PC-9 (cell line): ENCODE results near the gene CFAP92. TPM values are rescaled to one million over a fixed set of nuclear protein-coding genes. Genes with fewer than 3 reads are reported as not detected.

Source experiments
- BruUV-seq: library from RNA; stranded (reverse); fragments of 400-500 nt; replicated peaks from 2 replicates; lab custom pipeline; 2021; lab: Mats Ljungman, UMichigan
- CTCF ChIA-PET: fragments of 300-600 bp; sonication (Branson Sonifier 250); formaldehyde crosslinking; loops from one replicate; lab custom pipeline; 2022; ENCODE audit warnings: antibody characterized with exemption; lab: Charles Lee
- POLR2A ChIA-PET: fragments of 300-600 bp; sonication (Branson Sonifier 250); formaldehyde crosslinking; loops from one replicate; lab custom pipeline; 2022; ENCODE audit warnings: antibody characterized with exemption; ENCODE audit not compliant: unreplicated experiment; lab: Charles Lee
- DNase-seq, 2 experiments: peaks; one replicate each; pipeline versions ENCODE4 v3.0.0 to v3.0.0-alpha.2; 2015 to 2022; ENCODE audit warnings: mixed read lengths in 1 of 2
- H2AFZ ChIP-seq: fragments of 200-600 bp; sonication (generic); 2 replicates; pipeline ENCODE4 v1.8.1; 2017; ENCODE audit warnings: antibody characterized with exemption
- H3F3A ChIP-seq: fragments of 200-600 bp; sonication (generic); 2 replicates; pipeline ENCODE4 v1.8.1; 2017; ENCODE audit warnings: antibody characterized with exemption, mild to moderate bottlenecking, low read depth; ENCODE audit not compliant: insufficient read depth
- H3K27ac ChIP-seq: fragments of 200-600 bp; sonication (generic); 2 replicates; pipeline ENCODE4 v1.6.1; 2016; ENCODE audit warnings: mixed run types
- H3K27me3 ChIP-seq: fragments of 200-600 bp; sonication (generic); 2 replicates; pipeline ENCODE4 v1.6.1; 2016; ENCODE audit warnings: low read depth, mixed run types; ENCODE audit not compliant: insufficient read depth
- H3K36me3 ChIP-seq: fragments of 200-600 bp; sonication (generic); 2 replicates; pipeline ENCODE4 v1.6.1; 2016; ENCODE audit warnings: low read depth, mixed run types
- H3K4me1 ChIP-seq: fragments of 200-600 bp; sonication (generic); replicated peaks from 2 replicates; pipeline ENCODE4 v1.6.1; 2016; ENCODE audit warnings: mixed run types; ENCODE audit not compliant: insufficient read depth
- H3K4me2 ChIP-seq: fragments of 200-600 bp; sonication (generic); 2 replicates; pipeline ENCODE4 v1.6.1; 2017; ENCODE audit warnings: mixed run types
- H3K4me3 ChIP-seq: fragments of 200-600 bp; sonication (generic); 2 replicates; pipeline ENCODE4 v1.6.1; 2016; ENCODE audit warnings: mixed run types
- H3K79me2 ChIP-seq: fragments of 200-600 bp; sonication (generic); 2 replicates; pipeline ENCODE4 v1.6.1; 2017; ENCODE audit warnings: low read depth, mixed run types
- H3K9me2 ChIP-seq: fragments of 200-600 bp; sonication (generic); 2 replicates; pipeline ENCODE4 v1.8.1; 2017; ENCODE audit warnings: mild to moderate bottlenecking; ENCODE audit not compliant: insufficient read depth
- H3K9me3 ChIP-seq: fragments of 200-600 bp; sonication (generic); 2 replicates; pipeline ENCODE4 v1.8.1; 2016; ENCODE audit warnings: low read depth; ENCODE audit not compliant: insufficient read depth
- H4K20me1 ChIP-seq: fragments of 200-600 bp; sonication (generic); 2 replicates; pipeline ENCODE4 v1.8.1; 2017; ENCODE audit not compliant: insufficient read depth
- EZH2 ChIP-seq: fragments of 200-600 bp; sonication (generic); IDR thresholded peaks from 2 replicates; pipeline ENCODE4 v1.8.0; 2017; ENCODE audit warnings: antibody characterized with exemption, low read depth
- intact Hi-C: fragments of 100-400 bp; cut with micrococcal nuclease; formaldehyde crosslinking; loops from one replicate; pipeline ENCODE4 v1.10.0; 2022; ENCODE audit not compliant: unreplicated experiment
- total RNA-seq: library from RNA; stranded (reverse); gene quantifications from 2 replicates; pipeline ENCODE4 v1.2.3, GENCODE V29; 2021
- TF ChIP-seq, protein P1 (sequence below): fragments of 200-600 bp; sonication (generic); conservative IDR thresholded peaks from 2 replicates; pipeline ENCODE4 v1.6.1; 2017; ENCODE audit warnings: mixed run types, antibody characterized with exemption, mild to moderate bottlenecking, moderate library complexity

CFAP92 gene
- total RNA-seq, 1 experiment from 2014 or later, result 4.3 TPM

DNA sequence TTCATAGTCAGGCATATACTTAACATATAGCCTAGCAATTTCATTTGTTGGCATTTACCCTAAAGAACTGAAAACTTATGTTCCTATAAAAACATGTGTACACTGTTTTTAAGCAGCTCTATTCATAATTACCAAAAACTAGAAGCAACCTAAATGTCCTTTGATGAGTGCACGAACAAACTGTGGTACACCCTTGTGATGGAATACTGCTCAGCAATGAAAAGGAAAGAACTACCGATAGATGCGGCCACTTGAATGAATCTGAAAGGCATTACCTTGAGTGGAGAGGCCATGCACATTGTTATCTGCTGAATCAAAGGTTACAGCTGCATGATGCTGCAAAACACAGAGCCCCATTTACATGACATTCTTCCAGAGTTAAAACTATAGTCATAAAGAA is 44.7 kb downstream of the CFAP92 start:
- no peak for DNase-seq
- Histone ChIP-seq H3K9me3 (no peaks in the 10 kb centered on the region), H2AFZ (no peak overlapping the region), H3K4me2 (no peak overlapping the region), H3K27ac (no peak overlapping the region), H3K36me3 (no peaks in the 10 kb centered on the region), H3K79me2 (no peaks in the 10 kb centered on the region), H3K27me3 (no peaks in the 10 kb centered on the region), H3K4me3 (no peak overlapping the region), H3K4me1 (no peaks in the 10 kb centered on the region), H3F3A (no peaks in the 10 kb centered on the region), H3K9me2 (no peaks in the 10 kb centered on the region), H4K20me1 (no peaks in the 10 kb centered on the region)
- intact Hi-C loops, result no loop called here
- ChIA-PET POLR2A (no interaction called here), CTCF (interaction anchor here (0.6 to 0.7 kb wide), 2 partner anchors 11 to 90 kb away, joined by 3 read pairs; no protein-coding TSS in a partner anchor)
- TF ChIP-seq EZH2, result no peak
- TF ChIP-seq, protein P1, sequence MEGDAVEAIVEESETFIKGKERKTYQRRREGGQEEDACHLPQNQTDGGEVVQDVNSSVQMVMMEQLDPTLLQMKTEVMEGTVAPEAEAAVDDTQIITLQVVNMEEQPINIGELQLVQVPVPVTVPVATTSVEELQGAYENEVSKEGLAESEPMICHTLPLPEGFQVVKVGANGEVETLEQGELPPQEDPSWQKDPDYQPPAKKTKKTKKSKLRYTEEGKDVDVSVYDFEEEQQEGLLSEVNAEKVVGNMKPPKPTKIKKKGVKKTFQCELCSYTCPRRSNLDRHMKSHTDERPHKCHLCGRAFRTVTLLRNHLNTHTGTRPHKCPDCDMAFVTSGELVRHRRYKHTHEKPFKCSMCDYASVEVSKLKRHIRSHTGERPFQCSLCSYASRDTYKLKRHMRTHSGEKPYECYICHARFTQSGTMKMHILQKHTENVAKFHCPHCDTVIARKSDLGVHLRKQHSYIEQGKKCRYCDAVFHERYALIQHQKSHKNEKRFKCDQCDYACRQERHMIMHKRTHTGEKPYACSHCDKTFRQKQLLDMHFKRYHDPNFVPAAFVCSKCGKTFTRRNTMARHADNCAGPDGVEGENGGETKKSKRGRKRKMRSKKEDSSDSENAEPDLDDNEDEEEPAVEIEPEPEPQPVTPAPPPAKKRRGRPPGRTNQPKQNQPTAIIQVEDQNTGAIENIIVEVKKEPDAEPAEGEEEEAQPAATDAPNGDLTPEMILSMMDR, result no peak
- BruUV-seq, result no TSS peak

DNA sequence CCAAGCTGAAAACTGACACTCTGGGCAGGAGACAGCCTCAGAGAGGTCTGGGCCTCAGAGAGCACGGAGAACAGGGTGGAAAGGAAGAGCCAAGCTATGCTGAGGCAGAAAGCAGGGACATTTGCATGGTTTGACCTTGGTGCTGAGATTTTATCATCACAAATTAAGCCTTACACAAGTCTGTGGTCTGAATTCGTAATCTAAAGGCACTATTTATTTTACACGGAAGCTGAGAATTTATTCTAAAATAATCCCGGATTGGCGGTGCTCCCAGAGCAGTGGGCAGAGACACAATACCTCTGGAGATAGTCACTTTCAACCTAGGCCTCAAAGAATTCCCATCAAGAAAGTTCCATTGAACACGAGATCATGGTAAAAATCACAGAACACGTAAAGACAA is 47.5 kb downstream of the CFAP92 start:
- CTCF ChIA-PET, result interaction anchor here (0.6 kb wide), 1 partner anchor 24 kb away, joined by 7 read pairs; no protein-coding TSS in a partner anchor
- H2AFZ ChIP-seq, result no peak overlapping the region
- DNase-seq, result no peak

DNA sequence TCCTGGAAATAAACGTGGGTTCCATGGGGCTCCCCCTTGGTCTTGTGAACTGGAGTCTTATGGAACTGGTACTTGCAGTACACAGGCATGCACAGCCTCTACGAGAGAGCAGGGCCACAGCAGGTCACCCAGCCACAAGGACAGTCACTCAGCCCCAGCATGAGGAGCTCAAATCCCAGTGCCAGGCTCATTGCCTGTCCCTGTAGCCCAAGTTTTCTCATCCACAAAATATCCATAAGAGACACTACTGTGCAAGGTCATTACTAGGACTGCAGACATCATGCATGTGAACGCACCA is 48.0 kb downstream of the CFAP92 start:
- no TSS peak for BruUV-seq
- Histone ChIP-seq H3K27me3 (no peaks in the 10 kb centered on the region), H3K79me2 (no peaks in the 10 kb centered on the region), H2AFZ (no peak overlapping the region), H3K9me3 (no peaks in the 10 kb centered on the region), H3K4me2 (no peak overlapping the region), H4K20me1 (no peaks in the 10 kb centered on the region), H3K36me3 (no peaks in the 10 kb centered on the region), H3K9me2 (no peaks in the 10 kb centered on the region), H3K4me3 (no peak overlapping the region), H3K27ac (no peak overlapping the region), H3K4me1 (peaks cover 10% of the 10 kb centered on the region; the same call in 1 of the 2 replicates), H3F3A (0 out of 2 replicates have a peak, but pooled peaks cover 2% of the 10 kb centered on the region)
- no peak for DNase-seq
- ChIA-PET POLR2A (interaction anchor here (0.7 kb wide), 1 partner anchor 1166 kb away, joined by 3 read pairs; no protein-coding TSS in a partner anchor), CTCF (no interaction called here)
- intact Hi-C loops, result no loop called here
- TF ChIP-seq, protein P1, result no peak
- no peak for TF ChIP-seq EZH2

More for the DNA sequence above, 47.5 kb downstream of the CFAP92 start:
- H3F3A ChIP-seq, result 0 out of 2 replicates have a peak, but pooled peaks cover 2% of the 10 kb centered on the region
- no peaks in the 10 kb centered on the region for H3K9me2 ChIP-seq
- no peaks in the 10 kb centered on the region for H3K9me3 ChIP-seq
- no peak overlapping the region for H3K27ac ChIP-seq
- no peaks in the 10 kb centered on the region for H4K20me1 ChIP-seq
- POLR2A ChIA-PET, result interaction anchor here (0.7 kb wide), 1 partner anchor 1165 kb away, joined by 3 read pairs; no protein-coding TSS in a partner anchor
- intact Hi-C loops, result no loop called here
- BruUV-seq, result no TSS peak
- no peak overlapping the region for H3K4me3 ChIP-seq
- H3K27me3 ChIP-seq, result no peaks in the 10 kb centered on the region
- H3K36me3 ChIP-seq, result no peaks in the 10 kb centered on the region
- no peaks in the 10 kb centered on the region for H3K79me2 ChIP-seq
- no peak for TF ChIP-seq EZH2
- TF ChIP-seq, protein P1, result no peak
- no peak overlapping the region for H3K4me2 ChIP-seq
- peaks cover 10% of the 10 kb centered on the region; the same call in 1 of the 2 replicates for H3K4me1 ChIP-seq
